CD4-positive, alpha-beta T cell treated with Interferon gamma for 1 hour (primary cell): ENCODE measurements around the gene GPHA2.

Experiments
- DNase-seq: peaks from one replicate; pipeline ENCODE4 v3.0.0-alpha.2; 2020

The GPHA2 gene

GRCh38 chr11:64888729-64889511 is 46.8 kb downstream of the GPHA2 start:
- no peak for DNase-seq

- no peak for DNase-seq
Measured at GRCh38 chr11:64888406-64888728, 47.3 kb downstream of the GPHA2 start.

GRCh38 chr11:64887757-64888405 is 47.8 kb downstream of the GPHA2 start:
- DNase-seq, result peak; percentile 80

GRCh38 chr11:64887234-64887756 is 48.4 kb downstream of the GPHA2 start:
- DNase-seq, result no peak

GRCh38 chr11:64885367-64886286 is 50.1 kb downstream of the GPHA2 start:
- DNase-seq, result peak; percentile 49
